HEK293 (cell line): Measurements from ENCODE around the gene ACSF2.
A peak's percentile ranks its signal among the peaks of the same experiment; 100 is the strongest.

Source experiments
- CTCF ChIA-PET: fragments of 350-600 bp; formaldehyde crosslinking; extraction: SDS; loops from one replicate; lab custom pipeline; 2021; ENCODE audit warnings: antibody characterized with exemption; lab: Yijun Ruan, JAX
- POLR2A ChIA-PET: fragments of 300-600 bp; formaldehyde crosslinking; extraction: SDS; loops from one replicate; lab custom pipeline; 2020; ENCODE audit warnings: antibody characterized with exemption, inconsistent platforms; lab: Yijun Ruan, JAX
- H3K27ac ChIP-seq: fragments of 200-500 bp; sonication (Bioruptor generic); 2 replicates; pipeline ENCODE4 v1.5.1; 2014; ENCODE audit warnings: low read depth, low read length, control low read depth, inconsistent platforms; ENCODE audit errors: extremely low read depth
- H3K36me3 ChIP-seq, 2 experiments: fragments of 200-500 bp in 1 of 2; sonication (Bioruptor generic) in 1 of 2; 1 replicate in 1 of 2; 2 replicates in 1 of 2; pipeline ENCODE4 v1.5.1; 2014 to 2017; ENCODE audit warnings: inconsistent platforms in 2 of 2, low read length in 2 of 2; ENCODE audit not compliant: control insufficient read depth in 2 of 2, insufficient read depth in 1 of 2
- H3K4me1 ChIP-seq: fragments of 200-500 bp; sonication (Bioruptor generic); 2 replicates; pipeline ENCODE4 v1.5.1; 2014; ENCODE audit warnings: mild to moderate bottlenecking, low read length, inconsistent platforms; ENCODE audit not compliant: control insufficient read depth, insufficient read depth
- H3K4me3 ChIP-seq: 2 replicates; pipeline ENCODE4 v1.5.1; 2011; ENCODE audit warnings: low read depth, mild to moderate bottlenecking, control low read depth, low read length, moderate library complexity
- H3K9me3 ChIP-seq: fragments of 200-500 bp; sonication (Bioruptor generic); 2 replicates; pipeline ENCODE4 v1.5.1; 2014; ENCODE audit warnings: low read depth, low read length, inconsistent platforms; ENCODE audit not compliant: control insufficient read depth, insufficient read depth
- GLIS2 ChIP-seq: fragments of 450-650 bp; formaldehyde crosslinking; IDR thresholded peaks from 2 replicates; pipeline ENCODE4 v1.5.1; 2016; ENCODE audit warnings: missing biosample characterization, missing genetic modification characterization
- MZF1 ChIP-seq: fragments of 450-650 bp; formaldehyde crosslinking; IDR thresholded peaks from 2 replicates; pipeline ENCODE4 v1.5.1; 2017; ENCODE audit warnings: missing biosample characterization, missing genetic modification characterization, borderline replicate concordance
- PRDM2 ChIP-seq: fragments of 450-650 bp; formaldehyde crosslinking; IDR thresholded peaks from 2 replicates; pipeline ENCODE4 v1.5.1; 2016; ENCODE audit warnings: missing biosample characterization, missing genetic modification characterization, borderline replicate concordance
- SALL2 ChIP-seq: fragments of 450-650 bp; formaldehyde crosslinking; IDR thresholded peaks from 2 replicates; pipeline ENCODE4 v1.5.0; 2017; ENCODE audit warnings: missing biosample characterization, mild to moderate bottlenecking, missing genetic modification characterization, borderline replicate concordance
- SETDB1 ChIP-seq: IDR thresholded peaks from one replicate; pipeline ENCODE4 v1.6.1; 2017; ENCODE audit warnings: mild to moderate bottlenecking, low read length, moderate library complexity, mixed read lengths; ENCODE audit not compliant: insufficient read length
- TRIM28 ChIP-seq: IDR thresholded peaks from 2 replicates; pipeline ENCODE4 v1.6.1; 2011; ENCODE audit warnings: low read length, control low read depth, borderline replicate concordance
- ZNF121 ChIP-seq: fragments of 450-650 bp; formaldehyde crosslinking; IDR thresholded peaks from 2 replicates; pipeline ENCODE4 v1.5.1; 2016; ENCODE audit warnings: missing biosample characterization, missing genetic modification characterization
- ZNF155 ChIP-seq: fragments of 450-650 bp; formaldehyde crosslinking; IDR thresholded peaks from 2 replicates; pipeline ENCODE4 v1.5.1; 2016; ENCODE audit warnings: missing biosample characterization, missing genetic modification characterization
- ZNF37A ChIP-seq: fragments of 450-650 bp; IDR thresholded peaks from 2 replicates; pipeline ENCODE4 v1.5.1; 2018; ENCODE audit warnings: missing biosample characterization, missing genetic modification characterization
- ZNF398 ChIP-seq: fragments of 450-650 bp; formaldehyde crosslinking; IDR thresholded peaks from 2 replicates; pipeline ENCODE4 v1.5.1; 2017; ENCODE audit warnings: missing biosample characterization, missing genetic modification characterization
- ZNF555 ChIP-seq: fragments of 450-650 bp; formaldehyde crosslinking; conservative IDR thresholded peaks from 2 replicates; pipeline ENCODE4 v1.5.1; 2017; ENCODE audit warnings: missing biosample characterization, mild to moderate bottlenecking, missing genetic modification characterization, inconsistent platforms
- ZSCAN30 ChIP-seq: fragments of 450-650 bp; IDR thresholded peaks from 2 replicates; pipeline ENCODE4 v1.5.1; 2018; ENCODE audit warnings: missing biosample characterization, mild to moderate bottlenecking, missing genetic modification characterization, moderate library complexity
- ZXDB ChIP-seq: fragments of 450-650 bp; formaldehyde crosslinking; IDR thresholded peaks from 2 replicates; pipeline ENCODE4 v1.5.1; 2016; ENCODE audit warnings: missing biosample characterization, missing genetic modification characterization
- TF ChIP-seq, protein P1 (sequence below): fragments of 450-650 bp; formaldehyde crosslinking; IDR thresholded peaks from 2 replicates; pipeline ENCODE4 v1.5.1; 2016; ENCODE audit warnings: missing biosample characterization, missing genetic modification characterization
- TF ChIP-seq, protein P2 (sequence below): fragments of 450-650 bp; formaldehyde crosslinking; IDR thresholded peaks from 2 replicates; pipeline ENCODE4 v1.5.0; 2017; ENCODE audit warnings: missing biosample characterization, missing genetic modification characterization, borderline replicate concordance

ACSF2 gene

GRCh38 chr17:50423553-50424159 lies 2.4 kb upstream of the ACSF2 start (continued):
- TF ChIP-seq, protein P1, sequence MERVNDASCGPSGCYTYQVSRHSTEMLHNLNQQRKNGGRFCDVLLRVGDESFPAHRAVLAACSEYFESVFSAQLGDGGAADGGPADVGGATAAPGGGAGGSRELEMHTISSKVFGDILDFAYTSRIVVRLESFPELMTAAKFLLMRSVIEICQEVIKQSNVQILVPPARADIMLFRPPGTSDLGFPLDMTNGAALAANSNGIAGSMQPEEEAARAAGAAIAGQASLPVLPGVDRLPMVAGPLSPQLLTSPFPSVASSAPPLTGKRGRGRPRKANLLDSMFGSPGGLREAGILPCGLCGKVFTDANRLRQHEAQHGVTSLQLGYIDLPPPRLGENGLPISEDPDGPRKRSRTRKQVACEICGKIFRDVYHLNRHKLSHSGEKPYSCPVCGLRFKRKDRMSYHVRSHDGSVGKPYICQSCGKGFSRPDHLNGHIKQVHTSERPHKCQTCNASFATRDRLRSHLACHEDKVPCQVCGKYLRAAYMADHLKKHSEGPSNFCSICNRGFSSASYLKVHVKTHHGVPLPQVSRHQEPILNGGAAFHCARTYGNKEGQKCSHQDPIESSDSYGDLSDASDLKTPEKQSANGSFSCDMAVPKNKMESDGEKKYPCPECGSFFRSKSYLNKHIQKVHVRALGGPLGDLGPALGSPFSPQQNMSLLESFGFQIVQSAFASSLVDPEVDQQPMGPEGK (tag by site-specific recombination) = peak; percentile 41
- TF ChIP-seq ZNF121 (tag by site-specific recombination) (no peak), GLIS2 (no peak), ZNF398 (tag by site-specific recombination) (peak; percentile 75), SETDB1 (no peak), TRIM28 (no peak), MZF1 (tag by site-specific recombination) (peak; percentile 30; the same call in 1 of the 2 replicates), ZNF37A (no peak)

GRCh38 chr17:50424246-50424995 lies 1.6 kb upstream of the ACSF2 start:
- H3K4me3 ChIP-seq = no peak overlapping the region
- POLR2A ChIA-PET = no interaction called here
- TF ChIP-seq, protein P2, sequence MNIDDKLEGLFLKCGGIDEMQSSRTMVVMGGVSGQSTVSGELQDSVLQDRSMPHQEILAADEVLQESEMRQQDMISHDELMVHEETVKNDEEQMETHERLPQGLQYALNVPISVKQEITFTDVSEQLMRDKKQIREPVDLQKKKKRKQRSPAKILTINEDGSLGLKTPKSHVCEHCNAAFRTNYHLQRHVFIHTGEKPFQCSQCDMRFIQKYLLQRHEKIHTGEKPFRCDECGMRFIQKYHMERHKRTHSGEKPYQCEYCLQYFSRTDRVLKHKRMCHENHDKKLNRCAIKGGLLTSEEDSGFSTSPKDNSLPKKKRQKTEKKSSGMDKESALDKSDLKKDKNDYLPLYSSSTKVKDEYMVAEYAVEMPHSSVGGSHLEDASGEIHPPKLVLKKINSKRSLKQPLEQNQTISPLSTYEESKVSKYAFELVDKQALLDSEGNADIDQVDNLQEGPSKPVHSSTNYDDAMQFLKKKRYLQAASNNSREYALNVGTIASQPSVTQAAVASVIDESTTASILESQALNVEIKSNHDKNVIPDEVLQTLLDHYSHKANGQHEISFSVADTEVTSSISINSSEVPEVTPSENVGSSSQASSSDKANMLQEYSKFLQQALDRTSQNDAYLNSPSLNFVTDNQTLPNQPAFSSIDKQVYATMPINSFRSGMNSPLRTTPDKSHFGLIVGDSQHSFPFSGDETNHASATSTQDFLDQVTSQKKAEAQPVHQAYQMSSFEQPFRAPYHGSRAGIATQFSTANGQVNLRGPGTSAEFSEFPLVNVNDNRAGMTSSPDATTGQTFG (tag by site-specific recombination) = no peak
- TF ChIP-seq ZSCAN30 (tag by site-specific recombination) (no peak), SALL2 (tag by site-specific recombination) (no peak)
- CTCF ChIA-PET = interaction anchor here (0.6 to 9.9 kb wide), 3 partner anchors 10 to 55 kb away, joined by 3 to 71 read pairs (median 3); partner anchors contain the start of gene LRRC59
- H3K36me3 ChIP-seq = peaks cover 0 to 5% of the 10 kb centered on the region in 2 experiments; a peak in 1 of 3 replicates
- no peaks in the 10 kb centered on the region for H3K9me3 ChIP-seq
- peaks cover 10% of the 10 kb centered on the region; the same call in 1 of the 2 replicates for H3K4me1 ChIP-seq
- H3K27ac ChIP-seq = no peak overlapping the region

GRCh38 chr17:50424996-50425681 lies 879 bp upstream of the ACSF2 start:
- Histone ChIP-seq H3K9me3 (no peaks in the 10 kb centered on the region), H3K4me1 (peaks cover 10% of the 10 kb centered on the region; the same call in 1 of the 2 replicates), H3K4me3 (no peak overlapping the region), H3K36me3 (peaks cover 0 to 5% of the 10 kb centered on the region in 2 experiments; a peak in 1 of 3 replicates), H3K27ac (peak overlapping the region; percentile 71; the same call in 1 of the 2 replicates)
- POLR2A ChIA-PET = interaction anchor here (0.9 to 1.5 kb wide), 2 partner anchors 10 to 35 kb away, joined by 3 to 4 read pairs; no protein-coding TSS in a partner anchor
- CTCF ChIA-PET = interaction anchor here (0.5 to 9.9 kb wide), 3 partner anchors 9 to 1540 kb away, joined by 3 to 71 read pairs (median 6); partner anchors contain the start of gene LRRC59
- TF ChIP-seq ZNF155 (tag by site-specific recombination) (no peak), ZNF555 (no peak), ZXDB (tag by site-specific recombination) (0 out of 2 replicates have a peak, but pooled peaks have one; percentile 8), PRDM2 (tag by site-specific recombination) (no peak)
